Measurements from ENCODE around the gene YWHAH. TPM values are rescaled to one million over a fixed set of nuclear protein-coding genes. Genes with fewer than 3 reads are reported as not detected.

Gene YWHAH
- total RNA-seq, 1 donor from 2014 or later = 171 TPM

GRCh38 chr22:31906569-31906968 lies 37.8 kb upstream of the YWHAH start:
- intact Hi-C loops (cut with DNase I) = no loop called here

GRCh38 chr22:31909977-31910376 lies 34.4 kb upstream of the YWHAH start:
- ATAC-seq (no peak), DNase-seq (no peak)
- peaks cover 24% of the 10 kb centered on the region for H3K36me3 ChIP-seq
- H3K9me3 ChIP-seq = no peaks in the 10 kb centered on the region
- no peaks in the 10 kb centered on the region for H3K27me3 ChIP-seq (ENCODE audit: low read depth)
- intact Hi-C loops (cut with DNase I) = no loop called here
- no peak overlapping the region for H3K27ac ChIP-seq
- H3K4me1 ChIP-seq = no peaks in the 10 kb centered on the region
- no peak for TF ChIP-seq CTCF (IDR thresholded peaks at IDR 0.05)
- H3K4me3 ChIP-seq = no peak overlapping the region

More at GRCh38 chr22:31906569-31906968, 37.8 kb upstream of the YWHAH start:
- TF ChIP-seq CTCF (IDR thresholded peaks at IDR 0.05) = no peak
- Histone ChIP-seq H3K4me3 (no peak overlapping the region), H3K36me3 (peaks cover 48% of the 10 kb centered on the region), H3K27me3 (ENCODE audit: low read depth) (no peaks in the 10 kb centered on the region), H3K27ac (no peak overlapping the region), H3K4me1 (no peaks in the 10 kb centered on the region), H3K9me3 (no peaks in the 10 kb centered on the region)
- ATAC-seq = no peak
- DNase-seq = no peak

GRCh38 chr22:31911565-31912406 lies 32.5 kb upstream of the YWHAH start:
- Histone ChIP-seq H3K4me3 (no peak overlapping the region), H3K4me1 (peaks cover 6% of the 10 kb centered on the region), H3K9me3 (no peaks in the 10 kb centered on the region), H3K27ac (no peak overlapping the region), H3K36me3 (peaks cover 7% of the 10 kb centered on the region), H3K27me3 (ENCODE audit: low read depth) (no peaks in the 10 kb centered on the region)
- no peak for ATAC-seq
- DNase-seq = no peak
- no peak for TF ChIP-seq CTCF (IDR thresholded peaks at IDR 0.05)
- intact Hi-C loops (cut with DNase I) = no loop called here

GRCh38 chr22:31912407-31912743 lies 32.0 kb upstream of the YWHAH start:
- no peak overlapping the region for H3K4me3 ChIP-seq
- TF ChIP-seq CTCF (IDR thresholded peaks at IDR 0.05) = no peak
- H3K27ac ChIP-seq = no peak overlapping the region
- intact Hi-C loops (cut with DNase I) = no loop called here
- peaks cover 9% of the 10 kb centered on the region for H3K4me1 ChIP-seq
- H3K36me3 ChIP-seq = peaks cover 3% of the 10 kb centered on the region
- no peaks in the 10 kb centered on the region for H3K9me3 ChIP-seq
- DNase-seq = no peak
- H3K27me3 ChIP-seq (ENCODE audit: low read depth) = no peaks in the 10 kb centered on the region
- ATAC-seq = no peak

GRCh38 chr22:31915586-31915985 lies 28.7 kb upstream of the YWHAH start:
- DNase-seq = no peak
- Histone ChIP-seq H3K9me3 (no peaks in the 10 kb centered on the region), H3K4me3 (no peak overlapping the region), H3K4me1 (peaks cover 15% of the 10 kb centered on the region), H3K27ac (no peak overlapping the region), H3K36me3 (no peaks in the 10 kb centered on the region), H3K27me3 (ENCODE audit: low read depth) (no peaks in the 10 kb centered on the region)
- TF ChIP-seq CTCF (IDR thresholded peaks at IDR 0.05) = no peak
- intact Hi-C loops (cut with DNase I) = no loop called here
- ATAC-seq = peak in 1 of 2 donors; percentile 23

All from lower lobe of right lung (tissue), 2 donors.